Iris pigment epithelial cell (primary cell): ENCODE data around the gene CDKN1C.

ENCODE experiments used
- DNase-seq: peaks from one replicate; pipeline ENCODE4 v3.0.0-alpha.2; 2011; ENCODE audit warnings: low read depth

The CDKN1C gene

GRCh38 chr11:2889362-2890273, 4.0 kb upstream of the CDKN1C start:
- no peak for DNase-seq

DNA sequence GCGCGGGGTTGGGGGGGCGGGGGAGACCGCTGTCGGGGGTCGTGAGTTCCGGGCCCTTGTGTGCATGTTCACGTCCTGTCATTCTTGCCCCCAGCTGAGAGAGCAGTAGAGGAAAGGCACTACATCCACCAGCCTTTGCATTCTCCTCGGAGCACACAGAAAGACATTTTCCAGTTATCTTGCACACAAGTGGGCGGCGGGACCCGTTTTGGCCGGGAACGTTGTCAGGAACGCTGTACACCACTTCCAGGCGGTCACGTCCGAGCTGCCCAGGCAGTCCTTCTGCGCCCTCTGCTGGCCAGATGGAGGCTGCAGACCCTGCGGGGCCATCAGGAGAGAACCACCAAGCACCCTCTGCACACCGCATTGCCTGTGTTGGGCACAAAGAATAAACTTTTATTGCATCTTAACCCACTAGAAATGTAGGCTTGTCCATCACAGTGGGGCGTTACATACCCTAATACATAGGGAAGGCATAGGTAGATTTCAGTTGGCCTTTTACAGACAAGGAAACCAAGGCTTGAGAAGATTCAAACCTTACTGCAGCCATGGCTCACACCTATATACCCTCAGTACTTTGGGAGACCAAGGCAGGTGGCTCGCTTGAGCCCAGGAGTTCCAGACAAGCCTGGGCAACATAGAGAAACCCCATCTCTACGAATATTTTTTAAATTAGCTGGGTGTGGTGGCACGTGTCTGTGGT, 2.8 kb upstream of the CDKN1C start:
- peak; percentile 80 for DNase-seq

DNA sequence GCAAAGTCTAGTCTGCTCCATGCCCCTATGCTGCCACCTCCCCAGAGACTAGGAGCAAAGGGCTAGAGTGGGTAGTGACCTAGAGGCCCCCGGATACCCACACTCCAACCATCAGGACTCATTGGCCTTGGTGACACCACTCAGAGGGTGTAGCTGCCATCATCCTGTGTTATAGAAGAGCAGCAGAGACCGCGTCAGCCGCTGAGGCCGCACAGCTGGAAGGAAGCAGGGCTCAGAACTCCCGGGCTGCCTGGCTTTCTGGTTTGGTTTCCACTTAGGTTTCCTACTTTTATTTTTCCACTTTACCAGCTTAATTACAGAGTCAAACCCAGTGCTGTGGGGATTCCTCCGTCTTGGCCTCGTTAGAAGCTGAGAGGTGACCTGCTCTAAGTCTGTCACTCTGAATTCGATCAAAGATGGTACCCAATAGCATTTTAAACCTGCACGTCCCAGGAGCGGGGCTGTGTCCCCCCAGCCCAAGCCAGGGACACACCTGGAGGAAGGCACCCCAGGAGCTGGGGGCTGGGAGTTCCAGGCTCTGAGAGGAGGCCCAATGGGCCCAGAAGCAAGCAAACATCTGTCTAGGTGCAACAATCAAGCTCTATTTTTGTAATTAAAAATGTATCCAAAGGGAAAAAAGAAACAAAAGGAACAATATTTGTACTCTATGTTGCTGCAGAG, 2.1 kb upstream of the CDKN1C start:
- DNase-seq, result no peak

DNA sequence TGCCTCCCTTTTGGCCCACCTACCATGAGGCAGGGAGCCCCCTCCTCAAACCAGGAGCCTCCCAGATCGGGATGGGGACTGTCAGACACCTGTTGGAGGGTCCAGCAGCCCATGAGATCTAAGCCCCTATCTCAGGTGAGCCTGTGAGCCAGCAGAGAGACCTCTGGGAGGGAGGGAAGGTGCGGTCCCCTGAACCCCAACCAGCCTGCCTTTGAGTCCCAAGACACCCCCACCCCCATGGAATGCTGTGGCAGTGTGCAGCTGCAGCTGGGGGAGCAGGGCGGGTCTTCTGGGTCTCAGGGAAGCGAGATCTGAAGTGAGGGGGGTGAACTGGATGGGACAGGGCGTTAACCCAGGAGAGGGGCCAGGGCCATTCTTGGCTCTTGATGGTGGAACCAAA, 1.4 kb upstream of the CDKN1C start:
- DNase-seq, result no peak

GRCh38 chr11:2886191-2886894, 768 bp upstream of the CDKN1C start:
- peak; percentile 22 for DNase-seq

DNA sequence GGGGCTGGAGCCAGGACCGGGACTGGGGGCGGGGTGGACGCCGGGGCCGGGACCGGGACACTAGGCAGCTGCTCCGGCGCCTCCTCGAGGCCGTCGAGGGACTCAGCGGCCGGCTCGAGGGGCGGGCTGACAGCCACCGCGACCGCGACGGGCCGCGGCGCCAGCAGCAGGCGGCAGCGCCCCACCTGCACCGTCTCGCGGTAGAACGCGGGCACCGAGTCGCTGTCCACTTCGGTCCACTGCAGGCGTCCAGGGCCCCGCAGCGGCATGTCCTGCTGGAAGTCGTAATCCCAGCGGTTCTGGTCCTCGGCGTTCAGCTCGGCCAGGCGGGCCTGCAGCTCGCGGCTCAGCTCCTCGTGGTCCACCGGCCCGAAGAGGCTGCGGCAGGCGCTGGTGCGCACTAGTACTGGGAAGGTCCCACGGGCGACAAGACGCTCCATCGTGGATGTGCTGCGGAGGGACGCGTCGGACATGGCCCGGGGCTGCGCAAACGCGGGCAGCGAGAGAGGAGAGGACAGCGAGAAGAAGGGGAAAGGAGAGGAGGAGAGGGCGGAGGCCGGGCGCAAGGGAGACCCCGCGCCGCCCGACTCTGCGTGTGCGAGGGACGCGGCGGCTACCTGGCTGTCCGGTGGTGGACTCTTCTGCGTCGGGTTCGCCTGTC, 428 bp downstream of the CDKN1C start:
- peak; percentile 58 for DNase-seq

DNA sequence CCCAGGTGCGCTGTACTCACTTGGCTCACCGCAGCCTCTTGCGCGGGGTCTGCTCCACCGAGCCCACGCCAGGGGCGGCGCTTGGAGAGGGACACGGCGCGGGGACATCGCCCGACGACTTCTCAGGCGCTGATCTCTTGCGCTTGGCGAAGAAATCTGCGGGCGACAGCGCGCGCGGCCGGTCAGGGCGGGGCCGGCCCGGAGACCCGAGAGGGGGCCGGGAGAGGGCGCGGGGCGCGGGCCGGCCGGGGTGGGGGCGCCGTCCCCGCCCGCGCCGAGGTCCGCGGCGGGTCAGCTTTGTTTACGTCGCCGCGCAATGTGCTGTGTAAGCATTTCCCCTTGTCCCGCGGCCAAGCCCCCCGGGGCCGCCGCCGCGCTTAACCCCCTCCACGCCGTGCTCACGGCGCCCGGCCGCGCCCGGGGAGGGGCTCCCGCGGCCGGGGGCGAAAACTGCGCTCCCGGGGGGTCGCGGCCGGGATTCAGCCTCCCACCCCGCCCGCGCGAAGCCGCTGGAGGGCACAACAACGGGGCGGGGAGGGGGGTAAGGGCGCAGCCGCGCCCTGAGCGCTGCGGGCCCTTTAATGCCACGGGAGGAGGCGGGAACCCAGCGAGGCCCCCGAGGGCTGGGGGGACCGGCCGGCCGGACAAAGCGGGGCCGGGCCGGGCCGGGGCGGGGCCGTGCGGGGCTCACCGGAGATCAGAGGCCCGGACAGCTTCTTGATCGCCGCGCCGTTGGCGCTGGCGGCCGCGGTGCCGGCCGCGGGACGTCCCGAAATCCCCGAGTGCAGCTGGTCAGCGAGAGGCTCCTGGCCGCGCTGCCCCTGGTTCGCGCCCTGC, 1.4 kb downstream of the CDKN1C start:
- peak; percentile 23 for DNase-seq

GRCh38 chr11:2883640-2883978, 2.0 kb downstream of the CDKN1C start:
- DNase-seq, result peak; percentile 18

DNA sequence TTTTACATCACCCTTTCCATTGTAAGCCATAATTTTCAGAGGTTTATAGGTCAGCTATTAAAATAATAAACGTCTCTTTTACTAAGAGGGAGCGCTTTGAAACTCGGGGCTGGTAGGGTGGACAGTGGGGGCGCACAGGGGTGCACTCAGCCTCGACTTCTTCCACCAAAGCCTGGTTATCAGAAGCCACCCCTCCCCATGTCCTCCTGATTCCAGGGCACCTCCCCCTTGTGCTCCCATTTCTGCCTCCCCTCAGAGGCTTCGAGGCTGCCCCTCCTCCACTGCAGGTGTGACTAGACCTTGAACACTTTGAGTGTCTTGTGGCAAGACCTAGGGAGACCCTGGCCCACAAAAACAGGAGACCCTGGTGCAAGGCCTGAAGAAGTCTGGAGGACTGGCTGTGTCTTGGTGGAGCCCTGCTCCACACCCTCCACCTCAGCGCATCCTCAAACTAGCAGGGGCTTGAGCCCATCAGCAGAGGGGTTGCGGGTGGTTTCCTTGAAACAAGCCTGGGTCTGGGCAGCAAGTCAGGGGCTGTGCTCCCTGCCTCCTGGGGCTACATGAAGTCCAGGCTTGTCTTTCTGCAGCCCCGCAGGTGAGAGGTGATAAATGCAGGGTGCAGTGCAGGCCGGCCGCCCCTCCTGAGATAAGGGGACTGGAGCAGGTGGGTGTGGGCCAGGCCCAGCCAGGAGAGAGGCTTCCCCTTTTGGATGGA, 3.0 kb downstream of the CDKN1C start:
- no peak for DNase-seq

- DNase-seq, result no peak
Observed at GRCh38 chr11:2881981-2882375, 3.6 kb downstream of the CDKN1C start.

DNA sequence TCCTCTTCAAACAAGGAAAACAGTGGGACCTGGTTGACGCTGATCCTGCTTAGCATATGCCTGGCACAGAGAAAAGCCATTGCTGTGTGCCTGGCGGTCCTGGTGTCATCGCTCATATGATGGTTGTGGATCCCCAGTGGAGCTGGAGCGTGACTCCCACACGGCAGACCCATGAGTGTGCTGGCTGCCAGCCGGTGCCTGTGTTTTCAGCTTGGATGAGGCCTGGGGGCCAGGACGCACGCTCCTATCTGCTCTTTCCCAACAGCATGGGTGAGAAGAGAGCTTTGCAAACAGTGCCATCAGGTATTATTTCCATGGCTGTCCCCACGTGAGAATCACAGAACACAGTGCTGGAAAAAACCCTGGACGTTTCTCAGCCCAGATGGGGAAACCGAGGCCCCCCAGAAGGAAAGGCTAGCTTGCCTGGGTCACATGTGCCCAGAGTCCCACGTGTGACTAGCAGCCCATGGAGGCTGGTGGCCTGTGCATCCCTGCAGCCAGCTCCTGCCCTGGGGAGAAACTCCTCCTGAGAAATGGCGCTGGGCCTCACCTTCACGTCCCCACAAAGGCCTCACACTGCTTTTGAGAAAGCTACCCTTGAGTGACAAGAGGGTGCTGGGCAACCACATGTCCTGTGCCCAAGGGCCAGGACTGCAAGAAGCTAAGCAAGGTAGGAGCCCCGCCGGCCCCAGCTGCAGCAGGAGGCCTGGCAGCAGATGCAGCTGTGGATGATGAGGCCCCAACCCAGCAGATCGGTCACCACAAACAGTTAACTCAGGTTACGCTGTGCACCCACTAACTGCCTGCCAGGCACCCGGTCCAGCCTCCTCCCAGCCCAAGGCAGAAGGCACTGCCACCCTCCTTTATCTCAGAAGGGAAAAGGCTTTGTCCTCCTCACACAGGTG, 4.2 kb downstream of the CDKN1C start:
- no peak for DNase-seq

DNA sequence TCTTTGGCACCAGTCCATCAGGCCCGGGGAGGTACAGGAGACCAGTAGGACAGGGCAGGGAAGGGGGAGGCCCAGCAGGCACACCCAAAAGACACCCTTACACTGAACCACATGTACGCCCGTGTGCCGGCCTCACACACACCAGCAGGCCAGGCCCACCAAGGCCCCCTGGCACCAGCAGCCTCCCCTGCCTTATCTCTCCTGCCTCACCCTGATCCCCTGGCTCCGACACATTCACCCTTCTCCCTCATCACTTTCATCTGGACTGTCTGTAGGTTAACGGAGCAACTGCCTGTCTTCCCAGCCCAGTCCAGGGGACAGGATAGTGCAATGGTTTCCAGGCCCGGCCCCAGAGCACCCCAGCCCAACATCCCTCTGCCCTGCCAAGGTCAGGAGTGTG, 4.9 kb downstream of the CDKN1C start:
- DNase-seq, result no peak

GRCh38 chr11:2878782-2879181, 6.8 kb downstream of the CDKN1C start:
- no peak for DNase-seq

DNA sequence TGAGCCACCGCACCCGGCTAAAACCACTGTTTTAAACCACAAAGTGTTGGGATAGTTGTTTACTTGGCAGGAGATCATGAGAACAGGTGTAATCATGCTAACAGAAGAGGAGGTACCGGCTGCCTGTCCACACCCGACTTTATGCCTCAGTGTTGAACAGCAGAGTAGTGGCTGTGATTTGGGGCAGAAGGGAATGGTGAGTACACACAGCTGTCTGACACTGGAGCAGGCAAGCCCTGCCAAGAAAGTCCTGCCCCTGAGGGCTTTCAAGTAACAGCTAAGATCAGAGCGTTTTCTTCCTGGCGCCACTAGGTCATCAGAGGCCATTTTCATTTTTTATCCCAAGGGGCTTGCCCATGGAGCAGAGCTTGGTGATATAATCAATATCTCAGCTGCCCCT, 8.1 kb downstream of the CDKN1C start:
- no peak for DNase-seq

DNA sequence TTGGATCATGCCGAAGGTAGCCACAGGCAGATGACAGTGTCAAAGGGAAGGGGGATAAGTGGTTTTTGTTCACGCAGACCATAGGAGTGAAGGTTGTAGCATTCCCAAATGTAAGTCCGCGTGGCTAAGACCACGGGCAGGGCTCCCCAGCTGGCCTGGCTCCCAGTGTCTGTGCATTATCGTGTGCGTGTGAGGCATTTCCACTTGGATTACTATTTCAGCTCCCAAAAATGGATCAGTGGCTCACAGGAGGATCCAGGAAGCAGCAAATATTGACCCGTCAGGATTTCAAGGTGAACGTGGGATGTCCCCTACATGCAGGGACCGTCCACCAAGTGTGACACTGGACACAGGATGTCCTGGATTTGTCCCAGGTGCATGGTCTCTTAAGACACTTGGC, 10.6 kb downstream of the CDKN1C start:
- no peak for DNase-seq

DNA sequence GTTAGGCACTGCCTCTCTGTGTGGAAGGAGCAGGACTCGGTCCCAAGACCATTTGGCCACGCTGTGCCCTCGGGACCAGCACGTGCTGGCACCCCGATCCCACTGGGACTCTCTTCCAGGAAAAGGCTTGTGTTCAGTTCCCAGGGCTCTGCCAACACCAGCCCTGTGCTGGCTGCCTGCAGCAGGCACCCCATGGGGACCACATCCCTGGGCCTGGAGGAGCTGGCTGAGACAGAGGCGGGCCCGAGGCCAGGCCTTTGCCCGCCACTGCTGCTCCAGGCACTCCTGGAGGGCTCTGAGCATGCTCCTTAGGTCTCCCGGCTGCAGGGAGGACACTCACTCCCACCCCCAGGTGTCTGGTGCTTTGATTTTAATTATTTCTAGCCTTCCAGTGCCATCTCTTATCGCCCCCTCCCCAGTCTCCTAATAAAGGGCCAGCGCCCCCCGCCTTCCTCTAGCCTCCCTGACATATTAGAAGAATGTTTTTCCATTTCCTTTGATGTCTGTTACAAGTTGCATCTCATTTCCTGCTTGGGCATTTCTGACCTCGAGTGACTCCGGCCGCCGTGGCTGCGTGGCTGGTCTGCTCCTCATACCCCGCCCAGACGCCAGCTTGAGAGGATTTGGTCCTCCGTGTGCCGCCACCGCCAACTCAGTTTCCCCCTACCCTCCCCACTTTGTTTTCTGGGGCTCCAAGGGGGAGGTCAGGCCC, 14.4 kb downstream of the CDKN1C start:
- DNase-seq, result no peak

DNA sequence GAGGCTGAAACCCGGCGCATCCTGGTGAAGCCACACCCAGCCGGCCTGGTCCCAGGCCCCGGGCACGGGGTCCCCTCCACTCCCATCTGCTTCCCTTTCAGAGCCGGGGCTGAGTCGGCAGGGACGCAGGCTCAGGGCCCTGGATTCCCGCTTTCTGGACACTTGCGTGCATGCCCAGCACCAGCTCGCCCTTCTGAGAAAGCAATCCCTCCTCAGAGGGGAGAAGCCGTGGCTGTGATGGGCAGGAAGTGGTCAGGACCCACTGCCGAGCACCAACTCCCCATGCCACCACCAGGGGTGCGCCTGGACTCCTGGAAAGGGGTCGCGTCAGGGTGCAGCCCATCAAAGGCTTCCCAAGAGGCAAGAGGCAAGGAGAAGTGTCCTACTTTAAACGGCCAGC, 15.1 kb downstream of the CDKN1C start:
- DNase-seq, result no peak
